Liver (tissue), 9 donors: ENCODE measurements around the gene RNF4. TPM values are rescaled to one million over a fixed set of nuclear protein-coding genes. Genes with fewer than 3 reads are reported as not detected.

Experiments used
- DNase-seq: peaks from one replicate; pipeline ENCODE4 v3.0.0-alpha.2; 2017; ENCODE audit warnings: low spot score
- H3K27ac ChIP-seq, 2 donors: one replicate each; pipeline ENCODE4 v1.7.0; 2013; ENCODE audit warnings: inconsistent platforms in 2 of 2, low read length in 2 of 2, control low read depth in 1 of 2, low read depth in 1 of 2, mild to moderate bottlenecking in 1 of 2
- H3K27me3 ChIP-seq, 4 donors: one replicate each; pipeline versions ENCODE4 v1.6.1 to v1.7.0; 2013; ENCODE audit warnings: low read length in 3 of 4, inconsistent platforms in 1 of 4, mild to moderate bottlenecking in 1 of 4, moderate library complexity in 1 of 4; ENCODE audit not compliant: control insufficient read depth in 4 of 4, insufficient read depth in 4 of 4
- H3K36me3 ChIP-seq, 4 donors: one replicate each; pipeline versions ENCODE4 v1.6.1 to v1.7.0; 2013; ENCODE audit warnings: low read length in 3 of 4, mild to moderate bottlenecking in 3 of 4, low read depth in 1 of 4, moderate library complexity in 1 of 4; ENCODE audit not compliant: control insufficient read depth in 4 of 4, insufficient read depth in 3 of 4
- H3K4me1 ChIP-seq, 4 donors: one replicate each; pipeline versions ENCODE4 v1.6.1 to v1.7.0; 2013; ENCODE audit warnings: low read length in 3 of 4, mild to moderate bottlenecking in 3 of 4, moderate library complexity in 1 of 4; ENCODE audit not compliant: control insufficient read depth in 4 of 4, insufficient read depth in 4 of 4
- H3K4me3 ChIP-seq, 3 donors: one replicate each; pipeline versions ENCODE4 v1.6.1 to v1.7.0; 2013; ENCODE audit warnings: low read length in 3 of 3, control low read depth in 1 of 3, low read depth in 1 of 3, mild to moderate bottlenecking in 1 of 3
- H3K9ac ChIP-seq, 2 donors: one replicate each; pipeline ENCODE4 v1.7.0; 2013; ENCODE audit warnings: low read length in 2 of 2, mild to moderate bottlenecking in 2 of 2, moderate library complexity in 2 of 2, control low read depth in 1 of 2, low read depth in 1 of 2
- H3K9me3 ChIP-seq, 4 donors: one replicate each; pipeline versions ENCODE4 v1.6.1 to v1.7.0; 2013; ENCODE audit warnings: low read length in 3 of 4; ENCODE audit not compliant: control insufficient read depth in 4 of 4
- ATF3 ChIP-seq: IDR thresholded peaks from 2 replicates; pipeline ENCODE4 v1.6.1; 2016; ENCODE audit warnings: antibody characterized with exemption
- CTCF ChIP-seq: fragments of 150-350 bp; IDR thresholded peaks from 2 replicates; pipeline ENCODE4 v1.5.1; 2017; ENCODE audit warnings: improper control_type of control experiment, low read depth, low read length; ENCODE audit not compliant: missing input control
- EGR1 ChIP-seq, 2 donors: IDR thresholded peaks; 2 replicates each; pipeline ENCODE4 v1.6.1; 2016 to 2018; ENCODE audit warnings: antibody characterized with exemption in 2 of 2, low read depth in 2 of 2
- FOXA1 ChIP-seq: IDR thresholded peaks from 2 replicates; pipeline ENCODE4 v1.6.1; 2016; ENCODE audit warnings: antibody characterized with exemption
- FOXA2 ChIP-seq: IDR thresholded peaks from 2 replicates; pipeline ENCODE4 v1.6.1; 2016; ENCODE audit warnings: antibody characterized with exemption
- GABPA ChIP-seq, 2 donors: IDR thresholded peaks in 1 of 2; conservative IDR thresholded peaks in 1 of 2; 2 replicates each; pipeline ENCODE4 v1.6.1; 2016; ENCODE audit warnings: antibody characterized with exemption in 2 of 2, mild to moderate bottlenecking in 1 of 2, moderate library complexity in 1 of 2
- HNF4A ChIP-seq, 2 donors: conservative IDR thresholded peaks; 2 replicates each; pipeline ENCODE4 v1.6.1; 2016; ENCODE audit warnings: antibody characterized with exemption in 2 of 2, mild to moderate bottlenecking in 2 of 2
- HNF4G ChIP-seq: IDR thresholded peaks from 2 replicates; pipeline ENCODE4 v1.6.1; 2016; ENCODE audit warnings: antibody characterized with exemption
- JUND ChIP-seq, 2 donors: IDR thresholded peaks; 2 replicates each; pipeline ENCODE4 v1.6.1; 2016; ENCODE audit warnings: antibody characterized with exemption in 2 of 2
- NR2F2 ChIP-seq: IDR thresholded peaks from 2 replicates; pipeline ENCODE4 v1.6.1; 2016; ENCODE audit warnings: antibody characterized with exemption
- RAD21 ChIP-seq, 2 donors: IDR thresholded peaks; 2 replicates each; pipeline ENCODE4 v1.6.1; 2016; ENCODE audit warnings: antibody characterized with exemption in 2 of 2, mild to moderate bottlenecking in 2 of 2
- REST ChIP-seq: IDR thresholded peaks from 2 replicates; pipeline ENCODE4 v1.6.1; 2016; ENCODE audit warnings: antibody characterized with exemption, mild to moderate bottlenecking
- RXRA ChIP-seq, 2 donors: IDR thresholded peaks; 2 replicates each; pipeline ENCODE4 v1.6.1; 2017 to 2018; ENCODE audit warnings: antibody characterized with exemption in 2 of 2, mild to moderate bottlenecking in 1 of 2
- SP1 ChIP-seq: IDR thresholded peaks from 2 replicates; pipeline ENCODE4 v1.6.1; 2018; ENCODE audit warnings: antibody characterized with exemption, mild to moderate bottlenecking
- TAF1 ChIP-seq: conservative IDR thresholded peaks from 2 replicates; pipeline ENCODE4 v1.6.1; 2016; ENCODE audit warnings: antibody characterized with exemption, mild to moderate bottlenecking
- YY1 ChIP-seq: IDR thresholded peaks from 2 replicates; pipeline ENCODE4 v1.6.1; 2016; ENCODE audit warnings: antibody characterized with exemption, mild to moderate bottlenecking
- WGBS: extraction: QIAGEN DNeasy Blood & Tissue Kit; methylation state at CpG from one replicate; pipeline ENCODE4 v1.1.7; 2013; 5-methylcytosine and 5-hydroxymethylcytosine counted together
- polyA plus RNA-seq, 2 donors: library from polyadenylated mRNA; stranded (reverse) in 1 of 2; unstranded in 1 of 2; fragments of 200-250 nt in 1 of 2; fragments of >200 nt in 1 of 2; fragmentation: Nextera tagmentation in 1 of 2; extraction: Ambion mirVana in 1 of 2; gene quantifications; one replicate each; pipeline versions ENCODE4 v1.2.1 to v1.2.3, GENCODE V29; 2013 to 2015
- total RNA-seq, 2 donors: library from RNA; depleted of rRNA; stranded (reverse); fragments of >200 nt; gene quantifications; one replicate each; pipeline ENCODE4 v1.2.3, GENCODE V29; 2014
- TF ChIP-seq, protein P1 (sequence below): IDR thresholded peaks from 2 replicates; pipeline ENCODE4 v1.6.1; 2016; ENCODE audit warnings: antibody characterized with exemption
- donor health status: healthy.
- donor health status: healthy.
- donor health status: healthy.
- donor health status: healthy.
- donor health status: healthy.

RNF4 gene
- total and polyA plus RNA-seq, 4 donors = 13.0 to 31.0 (median 17.2) TPM

DNA sequence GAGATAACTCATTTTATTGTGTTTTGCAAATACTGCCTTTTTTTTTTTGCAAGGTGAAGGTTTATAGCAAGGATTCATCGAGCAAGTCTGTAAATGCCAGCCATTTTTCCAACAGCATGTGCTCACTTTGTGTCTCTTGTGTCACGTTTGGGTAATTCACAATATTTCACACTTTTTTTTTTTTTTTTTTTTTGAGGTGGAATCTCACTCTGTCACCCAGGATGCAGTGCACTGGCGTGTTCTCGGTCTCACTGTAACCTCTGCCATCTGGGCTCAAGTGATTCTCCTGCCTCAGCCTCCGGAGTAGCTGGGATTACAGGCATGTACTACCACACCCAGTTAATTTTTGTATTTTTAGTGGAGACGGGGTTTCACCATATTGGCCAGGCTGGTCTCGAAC is 1.9 kb downstream of the RNF4 start:
- H3K9me3 ChIP-seq = no peaks in the 10 kb centered on the region
- TF ChIP-seq YY1 (no peak), ATF3 (no peak), RXRA (IDR thresholded peaks at IDR 0.05) (no peak), HNF4G (no peak), SP1 (no peak), FOXA2 (no peak), TAF1 (no peak), FOXA1 (no peak), CTCF (no peak), NR2F2 (no peak), HNF4A (conservative IDR thresholded peaks at IDR 0.05) (no peak), RAD21 (IDR thresholded peaks at IDR 0.05) (no peak), EGR1 (IDR thresholded peaks at IDR 0.05; ENCODE audit: low read depth in 2 of 2) (no peak), JUND (IDR thresholded peaks at IDR 0.05) (no peak), REST (no peak)
- TF ChIP-seq, protein P1, sequence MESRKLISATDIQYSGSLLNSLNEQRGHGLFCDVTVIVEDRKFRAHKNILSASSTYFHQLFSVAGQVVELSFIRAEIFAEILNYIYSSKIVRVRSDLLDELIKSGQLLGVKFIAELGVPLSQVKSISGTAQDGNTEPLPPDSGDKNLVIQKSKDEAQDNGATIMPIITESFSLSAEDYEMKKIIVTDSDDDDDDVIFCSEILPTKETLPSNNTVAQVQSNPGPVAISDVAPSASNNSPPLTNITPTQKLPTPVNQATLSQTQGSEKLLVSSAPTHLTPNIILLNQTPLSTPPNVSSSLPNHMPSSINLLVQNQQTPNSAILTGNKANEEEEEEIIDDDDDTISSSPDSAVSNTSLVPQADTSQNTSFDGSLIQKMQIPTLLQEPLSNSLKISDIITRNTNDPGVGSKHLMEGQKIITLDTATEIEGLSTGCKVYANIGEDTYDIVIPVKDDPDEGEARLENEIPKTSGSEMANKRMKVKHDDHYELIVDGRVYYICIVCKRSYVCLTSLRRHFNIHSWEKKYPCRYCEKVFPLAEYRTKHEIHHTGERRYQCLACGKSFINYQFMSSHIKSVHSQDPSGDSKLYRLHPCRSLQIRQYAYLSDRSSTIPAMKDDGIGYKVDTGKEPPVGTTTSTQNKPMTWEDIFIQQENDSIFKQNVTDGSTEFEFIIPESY = no peak
- no peak for DNase-seq
- 80% methylated on average over 7 of the region's 7 CpGs for WGBS
- no peak overlapping the region for H3K27ac ChIP-seq
- H3K4me3 ChIP-seq = peak overlapping the region in 1 of 3 donors; percentile 99
- H3K27me3 ChIP-seq = no peaks in the 10 kb centered on the region
- peaks cover 1 to 6% (median 4%) of the 10 kb centered on the region in 4 donors for H3K36me3 ChIP-seq
- H3K4me1 ChIP-seq = peaks cover 4 to 22% (median 18%) of the 10 kb centered on the region in 4 donors
- H3K9ac ChIP-seq = no peak overlapping the region

DNA sequence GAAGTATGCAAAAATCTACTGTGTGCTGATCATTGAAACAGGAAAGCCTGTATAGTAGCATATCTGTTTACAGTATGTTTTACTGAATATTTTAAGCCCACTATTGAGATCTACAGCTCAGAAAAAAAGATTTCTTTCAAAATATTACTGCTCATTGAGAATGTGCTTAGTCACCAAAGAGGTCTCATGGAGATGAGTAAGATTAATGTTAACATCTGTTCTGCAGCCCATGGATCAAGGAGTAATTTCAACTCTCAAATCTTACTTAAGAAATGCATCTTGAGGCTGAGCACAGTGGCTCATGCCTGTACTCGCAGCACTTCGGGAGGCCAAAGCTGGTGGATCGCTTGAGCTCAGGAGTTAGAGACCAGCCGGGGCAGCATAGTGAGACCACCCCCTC is 3.3 kb downstream of the RNF4 start:
- WGBS = 96% methylated on average over 4 of the region's 4 CpGs
- no peak overlapping the region for H3K4me3 ChIP-seq
- no peak for DNase-seq

More for the DNA sequence above, 3.3 kb downstream of the RNF4 start:
- Histone ChIP-seq H3K36me3 (peaks cover 1 to 8% (median 5%) of the 10 kb centered on the region in 4 donors), H3K9me3 (no peaks in the 10 kb centered on the region), H3K4me1 (peaks cover 4 to 25% (median 18%) of the 10 kb centered on the region in 4 donors), H3K27me3 (no peaks in the 10 kb centered on the region), H3K27ac (no peak overlapping the region), H3K9ac (no peak overlapping the region)
- TF ChIP-seq FOXA1 (no peak), RXRA (IDR thresholded peaks at IDR 0.05) (no peak), HNF4G (no peak), NR2F2 (no peak), YY1 (no peak), ATF3 (no peak), SP1 (no peak), CTCF (no peak), JUND (IDR thresholded peaks at IDR 0.05) (no peak), GABPA (IDR thresholded peaks at IDR 0.05 in 1 of 2, conservative IDR thresholded peaks at IDR 0.05 in 1 of 2) (no peak)
- TF ChIP-seq, protein P1 = no peak
